ENCODE measurements around the gene PTCD1. TPM values are rescaled to one million over a fixed set of nuclear protein-coding genes. Genes with fewer than 3 reads are reported as not detected.
A peak's percentile ranks its signal among the peaks of the same experiment; 100 is the strongest.

Gene PTCD1
- total RNA-seq, 1 donor from 2014 or later, result 2.6 TPM

GRCh38 chr7:99399597-99399996, 39.0 kb downstream of the PTCD1 start:
- Histone ChIP-seq H3K27ac (no peak overlapping the region), H3K4me1 (no peaks in the 10 kb centered on the region), H3K36me3 (peaks cover 63 to 100% of the 10 kb centered on the region in 2 donors), H3K4me3 (no peak overlapping the region), H3K9me3 (no peaks in the 10 kb centered on the region), H3K27me3 (no peaks in the 10 kb centered on the region)
- DNase-seq (ENCODE audit: low spot score in 2 of 2), result no peak
- intact Hi-C loops (cut with DNase I), result no loop called here
- TF ChIP-seq, protein P1, sequence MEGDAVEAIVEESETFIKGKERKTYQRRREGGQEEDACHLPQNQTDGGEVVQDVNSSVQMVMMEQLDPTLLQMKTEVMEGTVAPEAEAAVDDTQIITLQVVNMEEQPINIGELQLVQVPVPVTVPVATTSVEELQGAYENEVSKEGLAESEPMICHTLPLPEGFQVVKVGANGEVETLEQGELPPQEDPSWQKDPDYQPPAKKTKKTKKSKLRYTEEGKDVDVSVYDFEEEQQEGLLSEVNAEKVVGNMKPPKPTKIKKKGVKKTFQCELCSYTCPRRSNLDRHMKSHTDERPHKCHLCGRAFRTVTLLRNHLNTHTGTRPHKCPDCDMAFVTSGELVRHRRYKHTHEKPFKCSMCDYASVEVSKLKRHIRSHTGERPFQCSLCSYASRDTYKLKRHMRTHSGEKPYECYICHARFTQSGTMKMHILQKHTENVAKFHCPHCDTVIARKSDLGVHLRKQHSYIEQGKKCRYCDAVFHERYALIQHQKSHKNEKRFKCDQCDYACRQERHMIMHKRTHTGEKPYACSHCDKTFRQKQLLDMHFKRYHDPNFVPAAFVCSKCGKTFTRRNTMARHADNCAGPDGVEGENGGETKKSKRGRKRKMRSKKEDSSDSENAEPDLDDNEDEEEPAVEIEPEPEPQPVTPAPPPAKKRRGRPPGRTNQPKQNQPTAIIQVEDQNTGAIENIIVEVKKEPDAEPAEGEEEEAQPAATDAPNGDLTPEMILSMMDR (IDR thresholded peaks at IDR 0.05), result no peak

- H3K27ac ChIP-seq, result no peak overlapping the region
- no peak for DNase-seq (ENCODE audit: low spot score in 2 of 2)
- peaks cover 63 to 100% of the 10 kb centered on the region in 2 donors for H3K36me3 ChIP-seq
- H3K27me3 ChIP-seq, result no peaks in the 10 kb centered on the region
- intact Hi-C loops (cut with DNase I), result no loop called here
- H3K4me3 ChIP-seq, result no peak overlapping the region
- no peaks in the 10 kb centered on the region for H3K9me3 ChIP-seq
- H3K4me1 ChIP-seq, result no peaks in the 10 kb centered on the region
- TF ChIP-seq, protein P1 (IDR thresholded peaks at IDR 0.05), result no peak
Observed at GRCh38 chr7:99398891-99399445, 39.6 kb downstream of the PTCD1 start.

GRCh38 chr7:99397297-99397983, 41.2 kb downstream of the PTCD1 start:
- H3K4me1 ChIP-seq, result peaks cover 6 to 9% of the 10 kb centered on the region in 2 donors
- peaks cover 49 to 85% of the 10 kb centered on the region in 2 donors for H3K36me3 ChIP-seq
- H3K27me3 ChIP-seq, result no peaks in the 10 kb centered on the region
- H3K4me3 ChIP-seq, result no peak overlapping the region
- DNase-seq (ENCODE audit: low spot score in 2 of 2), result no peak
- H3K27ac ChIP-seq, result no peak overlapping the region
- H3K9me3 ChIP-seq, result no peaks in the 10 kb centered on the region
- TF ChIP-seq, protein P1 (IDR thresholded peaks at IDR 0.05), result no peak
- intact Hi-C loops (cut with DNase I), result no loop called here

- Histone ChIP-seq H3K36me3 (peaks cover 44 to 77% of the 10 kb centered on the region in 2 donors), H3K9me3 (no peaks in the 10 kb centered on the region), H3K4me3 (no peak overlapping the region), H3K27me3 (no peaks in the 10 kb centered on the region), H3K27ac (no peak overlapping the region), H3K4me1 (peaks cover 8 to 11% of the 10 kb centered on the region in 2 donors)
- TF ChIP-seq, protein P1 (IDR thresholded peaks at IDR 0.05), result no peak
- DNase-seq (ENCODE audit: low spot score in 2 of 2), result no peak
- intact Hi-C loops (cut with DNase I), result no loop called here
Observed at GRCh38 chr7:99396418-99397296, 41.9 kb downstream of the PTCD1 start.

GRCh38 chr7:99395616-99396327, 42.8 kb downstream of the PTCD1 start:
- H3K27me3 ChIP-seq, result no peaks in the 10 kb centered on the region
- H3K27ac ChIP-seq, result peak overlapping the region in 1 of 2 donors; percentile 20
- TF ChIP-seq, protein P1 (IDR thresholded peaks at IDR 0.05), result peak in 1 of 3 experiments; percentile 7
- H3K4me3 ChIP-seq, result no peak overlapping the region
- no peak for DNase-seq (ENCODE audit: low spot score in 2 of 2)
- no peaks in the 10 kb centered on the region for H3K9me3 ChIP-seq
- H3K4me1 ChIP-seq, result peaks cover 8 to 11% of the 10 kb centered on the region in 2 donors
- intact Hi-C loops (cut with DNase I), result no loop called here
- H3K36me3 ChIP-seq, result peaks cover 42 to 76% of the 10 kb centered on the region in 2 donors

Data from ascending aorta (tissue), 2 donors.